GM23338 (cell line): ENCODE data around the gene DNAAF8. TPM values are rescaled to one million over a fixed set of nuclear protein-coding genes. Genes with fewer than 3 reads are reported as not detected.

ENCODE experiments used
- ATAC-seq: fragments of 200-7000 bp; cut with Tn5 transposase; 3 replicates; pipeline ENCODE4 v1.9.1; 2020
- DNase-seq: peaks from one replicate; pipeline ENCODE4 v3.0.0-alpha.2; 2015; ENCODE audit warnings: low spot score
- H2AFZ ChIP-seq: fragments of 200-600 bp; sonication (generic); 2 replicates; pipeline ENCODE4 v1.8.0; 2016; ENCODE audit warnings: antibody characterized with exemption, mild to moderate bottlenecking, moderate library complexity
- H3F3A ChIP-seq: fragments of 200-600 bp; sonication (generic); replicated peaks from 2 replicates; pipeline ENCODE4 v1.8.0; 2017; ENCODE audit warnings: antibody characterized with exemption, mixed run types, low read depth
- H3K27ac ChIP-seq: fragments of 200-600 bp; sonication (generic); 2 replicates; pipeline ENCODE4 v1.6.1; 2016; ENCODE audit warnings: low read depth
- H3K27me3 ChIP-seq: fragments of 200-600 bp; sonication (generic); 2 replicates; pipeline ENCODE4 v1.8.0; 2016; ENCODE audit warnings: mild to moderate bottlenecking, mixed run types, moderate library complexity; ENCODE audit not compliant: insufficient read depth
- H3K36me3 ChIP-seq: fragments of 200-600 bp; sonication (generic); 2 replicates; pipeline ENCODE4 v1.8.0; 2016; ENCODE audit warnings: mild to moderate bottlenecking; ENCODE audit not compliant: insufficient read depth
- H3K4me1 ChIP-seq: fragments of 200-600 bp; sonication (generic); 2 replicates; pipeline ENCODE4 v1.8.0; 2016; ENCODE audit warnings: mild to moderate bottlenecking, moderate library complexity; ENCODE audit not compliant: insufficient read depth
- H3K4me2 ChIP-seq: fragments of 200-600 bp; sonication (generic); 2 replicates; pipeline ENCODE4 v1.7.1; 2017; ENCODE audit warnings: mixed run types
- H3K4me3 ChIP-seq: fragments of 200-600 bp; sonication (generic); 2 replicates; pipeline ENCODE4 v1.6.1; 2016; ENCODE audit warnings: mixed run types
- H3K79me2 ChIP-seq: fragments of 200-600 bp; sonication (generic); replicated peaks from 2 replicates; pipeline ENCODE4 v1.8.0; 2017; ENCODE audit warnings: mild to moderate bottlenecking; ENCODE audit not compliant: insufficient read depth
- H3K9me2 ChIP-seq: fragments of 200-600 bp; sonication (generic); 2 replicates; pipeline ENCODE4 v1.8.0; 2017; ENCODE audit not compliant: insufficient read depth
- H4K20me1 ChIP-seq: fragments of 200-600 bp; sonication (generic); replicated peaks from 2 replicates; pipeline ENCODE4 v1.8.0; 2017; ENCODE audit warnings: mild to moderate bottlenecking; ENCODE audit not compliant: insufficient read depth
- H3K27ac Mint-ChIP-seq: 2 replicates; pipeline ENCODE4 v1.8.0; 2020; ENCODE audit warnings: inconsistent platforms, mild to moderate bottlenecking, moderate library complexity, mixed read lengths
- H3K27me3 Mint-ChIP-seq: 3 replicates; pipeline ENCODE4 v1.8.0; 2022; ENCODE audit warnings: low read depth, mild to moderate bottlenecking, moderate library complexity, mixed read lengths, inconsistent platforms; ENCODE audit not compliant: insufficient read depth, poor library complexity
- H3K36me3 Mint-ChIP-seq: 3 replicates; pipeline ENCODE4 v1.8.0; 2021; ENCODE audit warnings: low read depth, mild to moderate bottlenecking, inconsistent platforms, moderate library complexity, mixed read lengths
- H3K4me1 Mint-ChIP-seq: 3 replicates; pipeline ENCODE4 v1.8.0; 2020; ENCODE audit warnings: mild to moderate bottlenecking, inconsistent platforms, mixed read lengths
- H3K4me3 Mint-ChIP-seq: 3 replicates; pipeline ENCODE4 v1.8.0; 2021; ENCODE audit warnings: moderate library complexity, mild to moderate bottlenecking, inconsistent platforms, mixed read lengths
- H3K9me3 Mint-ChIP-seq: 3 replicates; pipeline ENCODE4 v1.8.0; 2020; ENCODE audit warnings: moderate library complexity, mild to moderate bottlenecking, inconsistent platforms, mixed read lengths
- CREB1 ChIP-seq: fragments of 250-450 bp; sonication (Bioruptor Pico); IDR thresholded peaks from 2 replicates; pipeline ENCODE4 v1.5.0; 2020; ENCODE audit warnings: low read depth, mild to moderate bottlenecking, moderate library complexity
- CTCF ChIP-seq, 2 experiments: fragments of 200-600 bp in 1 of 2; sonication (generic) in 1 of 2; conservative IDR thresholded peaks; 2 replicates each; pipeline versions ENCODE4 v1.5.1 to v1.6.1; 2016 to 2017; ENCODE audit warnings: antibody characterized with exemption in 2 of 2, low read depth in 2 of 2, mild to moderate bottlenecking in 2 of 2, moderate library complexity in 1 of 2
- EZH2 ChIP-seq: fragments of 200-600 bp; sonication (generic); IDR thresholded peaks from one replicate; pipeline ENCODE4 v1.8.0; 2017; ENCODE audit warnings: antibody characterized with exemption, mild to moderate bottlenecking, low read depth; ENCODE audit not compliant: unreplicated experiment
- EZH2phosphoT487 ChIP-seq: fragments of 200-600 bp; sonication (generic); IDR thresholded peaks from one replicate; pipeline ENCODE4 v1.8.1; 2018; ENCODE audit warnings: antibody characterized with exemption; ENCODE audit not compliant: unreplicated experiment
- JUNB ChIP-seq: IDR thresholded peaks from one replicate; pipeline ENCODE4 v1.6.1; 2016; ENCODE audit warnings: antibody characterized with exemption; ENCODE audit not compliant: unreplicated experiment
- NANOG ChIP-seq: IDR thresholded peaks from 2 replicates; pipeline ENCODE4 v1.6.1; 2016; ENCODE audit warnings: antibody characterized with exemption, borderline replicate concordance
- POLR2AphosphoS5 ChIP-seq: IDR thresholded peaks from 2 replicates; pipeline ENCODE4 v1.6.1; 2016; ENCODE audit warnings: antibody characterized with exemption, low read depth
- REST ChIP-seq: IDR thresholded peaks from one replicate; pipeline ENCODE4 v1.6.1; 2018; ENCODE audit warnings: antibody characterized with exemption; ENCODE audit not compliant: unreplicated experiment
- STAT1 ChIP-seq: IDR thresholded peaks from one replicate; pipeline ENCODE4 v1.6.1; 2016; ENCODE audit warnings: antibody characterized with exemption; ENCODE audit not compliant: unreplicated experiment
- ZNF114 ChIP-seq: fragments of 250-450 bp; sonication (Bioruptor Pico); IDR thresholded peaks from 2 replicates; pipeline ENCODE4 v1.5.0; 2020; ENCODE audit warnings: mild to moderate bottlenecking, moderate library complexity
- ZNF331 ChIP-seq: fragments of 250-450 bp; sonication (Bioruptor Pico); IDR thresholded peaks from 2 replicates; pipeline ENCODE4 v1.5.0; 2020; ENCODE audit warnings: low read depth, mild to moderate bottlenecking, moderate library complexity
- polyA plus RNA-seq: library from polyadenylated mRNA; unstranded; fragments of >200 nt; fragmentation: Nextera tagmentation; extraction: Ambion mirVana; gene quantifications from 2 replicates; pipeline ENCODE4 v1.2.1, GENCODE V29; 2016
- total RNA-seq: library from RNA; depleted of rRNA; stranded (reverse); fragments of >200 nt; shearing (Covaris generic); gene quantifications from 2 replicates; pipeline ENCODE4 v1.2.3, GENCODE V29; 2014

DNAAF8 gene
- total and polyA plus RNA-seq, 2 experiments from 2014 or later: 0.34 to 1.3 TPM

GRCh38 chr16:4797805-4798252, 63.5 kb downstream of the DNAAF8 start (continued):
- TF ChIP-seq CTCF (conservative IDR thresholded peaks at IDR 0.05; ENCODE audit: low read depth in 2 of 2): no peak
- TF ChIP-seq EZH2phosphoT487: no peak
- no peak for TF ChIP-seq STAT1
- TF ChIP-seq CREB1 (CRISPR knock-in tag): no peak
- TF ChIP-seq EZH2: no peak
- no peak for TF ChIP-seq ZNF114
- TF ChIP-seq NANOG: no peak

- H3K27ac Mint-ChIP-seq: no peak overlapping the region
- Histone ChIP-seq H3K79me2 (no peaks in the 10 kb centered on the region), H3K9me2 (no peaks in the 10 kb centered on the region), H3K27me3 (no peaks in the 10 kb centered on the region), H3F3A (peaks cover 8% of the 10 kb centered on the region; the same call in 1 of the 2 replicates), H3K36me3 (peaks cover 3% of the 10 kb centered on the region; the same call in 1 of the 2 replicates), H3K27ac (no peak overlapping the region), H3K4me2 (no peak overlapping the region), H2AFZ (no peak overlapping the region), H3K4me1 (peaks cover 16% of the 10 kb centered on the region; the same call in 1 of the 2 replicates), H4K20me1 (no peaks in the 10 kb centered on the region), H3K4me3 (no peak overlapping the region)
- DNase-seq (no peak), ATAC-seq (no peak)
- H3K4me3 Mint-ChIP-seq: no peak overlapping the region
- no peaks in the 10 kb centered on the region for H3K9me3 Mint-ChIP-seq
- H3K27me3 Mint-ChIP-seq: peaks cover 8% of the 10 kb centered on the region
- peaks cover 7% of the 10 kb centered on the region; the same call in 2 of the 3 replicates for H3K36me3 Mint-ChIP-seq
- H3K4me1 Mint-ChIP-seq: peaks cover 13% of the 10 kb centered on the region
- TF ChIP-seq POLR2AphosphoS5: no peak
- TF ChIP-seq ZNF114: no peak
- no peak for TF ChIP-seq EZH2
- no peak for TF ChIP-seq STAT1
- no peak for TF ChIP-seq CREB1 (CRISPR knock-in tag)
- TF ChIP-seq REST: no peak
- TF ChIP-seq ZNF331: no peak
- no peak for TF ChIP-seq CTCF (conservative IDR thresholded peaks at IDR 0.05; ENCODE audit: low read depth in 2 of 2)
- TF ChIP-seq JUNB: no peak
- TF ChIP-seq NANOG: no peak
Measured at GRCh38 chr16:4798456-4798855, 64.1 kb downstream of the DNAAF8 start.
